WERI-Rb-1 (cell line): ENCODE results near the gene KLHL29.

ENCODE experiments used
- DNase-seq: peaks from one replicate; pipeline ENCODE4 v3.0.0-alpha.2; 2020
- H3K27ac ChIP-seq: fragments of 250-450 bp; sonication (Bioruptor Pico); 2 replicates; pipeline ENCODE4 v1.5.1; 2020; ENCODE audit warnings: mild to moderate bottlenecking, moderate library complexity
- H3K27me3 ChIP-seq: fragments of 250-450 bp; sonication (Bioruptor Pico); 2 replicates; pipeline ENCODE4 v1.5.1; 2021; ENCODE audit warnings: mild to moderate bottlenecking, low read depth, moderate library complexity; ENCODE audit not compliant: insufficient read depth, severe bottlenecking
- H3K36me3 ChIP-seq: fragments of 250-450 bp; sonication (Bioruptor Pico); 2 replicates; pipeline ENCODE4 v1.5.1; 2020; ENCODE audit warnings: mild to moderate bottlenecking, moderate library complexity
- H3K4me3 ChIP-seq: 2 replicates; pipeline ENCODE4 v1.5.1; 2011; ENCODE audit warnings: low read depth, mild to moderate bottlenecking, control low read depth, low read length
- H3K9me3 ChIP-seq: fragments of 250-450 bp; sonication (Bioruptor Pico); 2 replicates; pipeline ENCODE4 v1.5.1; 2021; ENCODE audit warnings: mild to moderate bottlenecking, moderate library complexity; ENCODE audit not compliant: severe bottlenecking
- TF ChIP-seq, protein P1 (sequence below): IDR thresholded peaks from 2 replicates; pipeline ENCODE4 v1.5.1; 2011; ENCODE audit warnings: low read depth, mild to moderate bottlenecking, control low read depth, inconsistent platforms, low read length

Gene KLHL29

GRCh38 chr2:23386339-23387220 is 1.6 kb downstream of the KLHL29 start:
- no peaks in the 10 kb centered on the region for H3K27me3 ChIP-seq
- peak overlapping the region; percentile 65 for H3K4me3 ChIP-seq
- H3K36me3 ChIP-seq, result no peaks in the 10 kb centered on the region; the same call in 1 of the 2 replicates
- H3K9me3 ChIP-seq, result no peaks in the 10 kb centered on the region
- peak; percentile 68 for DNase-seq
- no peak overlapping the region for H3K27ac ChIP-seq
- TF ChIP-seq, protein P1, sequence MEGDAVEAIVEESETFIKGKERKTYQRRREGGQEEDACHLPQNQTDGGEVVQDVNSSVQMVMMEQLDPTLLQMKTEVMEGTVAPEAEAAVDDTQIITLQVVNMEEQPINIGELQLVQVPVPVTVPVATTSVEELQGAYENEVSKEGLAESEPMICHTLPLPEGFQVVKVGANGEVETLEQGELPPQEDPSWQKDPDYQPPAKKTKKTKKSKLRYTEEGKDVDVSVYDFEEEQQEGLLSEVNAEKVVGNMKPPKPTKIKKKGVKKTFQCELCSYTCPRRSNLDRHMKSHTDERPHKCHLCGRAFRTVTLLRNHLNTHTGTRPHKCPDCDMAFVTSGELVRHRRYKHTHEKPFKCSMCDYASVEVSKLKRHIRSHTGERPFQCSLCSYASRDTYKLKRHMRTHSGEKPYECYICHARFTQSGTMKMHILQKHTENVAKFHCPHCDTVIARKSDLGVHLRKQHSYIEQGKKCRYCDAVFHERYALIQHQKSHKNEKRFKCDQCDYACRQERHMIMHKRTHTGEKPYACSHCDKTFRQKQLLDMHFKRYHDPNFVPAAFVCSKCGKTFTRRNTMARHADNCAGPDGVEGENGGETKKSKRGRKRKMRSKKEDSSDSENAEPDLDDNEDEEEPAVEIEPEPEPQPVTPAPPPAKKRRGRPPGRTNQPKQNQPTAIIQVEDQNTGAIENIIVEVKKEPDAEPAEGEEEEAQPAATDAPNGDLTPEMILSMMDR, result peak; percentile 11; the same call in 1 of the 2 replicates

- Histone ChIP-seq H3K9me3 (no peaks in the 10 kb centered on the region), H3K27me3 (no peaks in the 10 kb centered on the region), H3K36me3 (no peaks in the 10 kb centered on the region; the same call in 1 of the 2 replicates), H3K4me3 (peak overlapping the region; percentile 65), H3K27ac (no peak overlapping the region)
- TF ChIP-seq, protein P1, result no peak
- no peak for DNase-seq
These were observed 2.2 kb downstream of the KLHL29 start for GRCh38 chr2:23387221-23387550.

DNA sequence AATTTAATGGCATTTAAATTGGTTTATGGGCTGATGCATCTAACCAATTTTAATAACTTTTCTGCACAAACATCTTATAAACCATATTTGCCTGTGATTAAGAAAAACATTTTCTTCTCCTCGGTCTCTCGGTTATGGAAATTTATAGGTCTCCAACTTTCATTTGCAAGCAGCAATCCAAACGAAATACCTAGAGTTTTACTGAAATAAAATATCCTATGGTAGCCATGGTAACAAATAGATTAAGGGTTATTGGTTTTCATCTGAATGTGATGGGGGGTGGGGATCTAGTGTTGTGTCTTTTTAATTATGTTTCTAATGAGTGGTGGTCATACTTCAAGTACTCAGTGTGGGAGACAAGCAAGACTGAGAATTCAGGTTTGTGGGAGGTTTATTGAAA is 2.9 kb downstream of the KLHL29 start:
- Histone ChIP-seq H3K27ac (no peak overlapping the region), H3K4me3 (no peak overlapping the region), H3K27me3 (no peaks in the 10 kb centered on the region), H3K9me3 (no peaks in the 10 kb centered on the region), H3K36me3 (no peaks in the 10 kb centered on the region; the same call in 1 of the 2 replicates)
- TF ChIP-seq, protein P1, result no peak
- no peak for DNase-seq

DNA sequence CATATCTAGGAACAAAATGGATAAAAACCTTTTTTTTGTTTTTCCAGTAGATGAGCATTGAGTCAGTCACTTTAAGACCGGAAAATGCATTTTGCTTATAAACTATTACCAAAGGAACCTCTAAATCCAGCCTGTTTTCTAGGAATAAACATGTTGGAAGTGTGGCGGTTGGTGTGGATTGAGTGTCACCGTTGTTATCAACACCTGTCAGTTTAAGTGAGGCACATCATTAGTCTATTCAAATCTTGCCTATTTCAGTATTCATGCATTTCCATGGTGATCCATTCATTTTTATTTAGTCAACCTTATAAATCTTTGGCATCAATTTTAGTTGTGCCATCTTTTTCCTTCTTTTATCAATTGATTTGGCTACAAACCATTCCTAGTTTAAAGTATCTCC is 3.3 kb downstream of the KLHL29 start:
- Histone ChIP-seq H3K4me3 (no peak overlapping the region), H3K27ac (no peak overlapping the region), H3K27me3 (no peaks in the 10 kb centered on the region), H3K36me3 (no peaks in the 10 kb centered on the region; the same call in 1 of the 2 replicates), H3K9me3 (no peaks in the 10 kb centered on the region)
- TF ChIP-seq, protein P1, result no peak
- DNase-seq, result no peak

GRCh38 chr2:23388756-23389514 is 4.0 kb downstream of the KLHL29 start:
- H3K27ac ChIP-seq, result no peak overlapping the region
- no peaks in the 10 kb centered on the region for H3K27me3 ChIP-seq
- H3K4me3 ChIP-seq, result no peak overlapping the region
- no peaks in the 10 kb centered on the region; the same call in 1 of the 2 replicates for H3K36me3 ChIP-seq
- no peak for DNase-seq
- no peaks in the 10 kb centered on the region for H3K9me3 ChIP-seq
- TF ChIP-seq, protein P1, result no peak
